HepG2 (cell line): ENCODE results near the gene SLC6A8. TPM values are rescaled to one million over a fixed set of nuclear protein-coding genes. Genes with fewer than 3 reads are reported as not detected.
"Not testable (repeated sequence)": the region's sequence is repeated elsewhere in the genome, so short reads cannot be mapped to it uniquely, and the experiment has no call there.

Experiments
- ATAC-seq: fragments of 200-7000 bp; cut with Tn5 transposase; 3 replicates; pipeline ENCODE4 v1.9.1; 2020; ENCODE audit warnings: mild to moderate bottlenecking, moderate library complexity
- BruUV-seq: library from RNA; stranded (reverse); fragments of 400-500 nt; replicated peaks from 2 replicates; lab custom pipeline; 2021; lab: Mats Ljungman, UMichigan
- CTCF ChIA-PET: fragments of 300-600 bp; formaldehyde crosslinking; extraction: SDS; loops from one replicate; lab custom pipeline; 2021; ENCODE audit warnings: low total read pairs, inconsistent platforms, low intra/inter-chr PET ratio; lab: Yijun Ruan, JAX
- POLR2A ChIA-PET: fragments of 350-600 bp; sonication (Branson Sonifier 250); formaldehyde crosslinking; loops from one replicate; lab custom pipeline; 2020; ENCODE audit warnings: antibody characterized with exemption, inconsistent platforms; lab: Yijun Ruan, JAX
- DNase-seq: peaks from one replicate; pipeline ENCODE4 v3.0.0-alpha.2; 2015; ENCODE audit warnings: low spot score
- FAIRE-seq: peaks from 3 replicates; lab custom pipeline; 2011; peaks lifted over from hg19 to GRCh38; lab: Jason Lieb, UNC
- H2AFZ ChIP-seq: one replicate; pipeline ENCODE4 v1.6.1; 2011; ENCODE audit warnings: low read length, inconsistent platforms
- H3K27ac ChIP-seq: fragments of 300-600 bp; 3 replicates; pipeline ENCODE4 v1.8.0; 2011; ENCODE audit warnings: mixed run types, mild to moderate bottlenecking, mixed read lengths, low read length, inconsistent platforms; ENCODE audit not compliant: insufficient read depth; ENCODE audit errors: extremely low read length
- H3K27me3 ChIP-seq, 2 experiments: fragments of 200-600 bp in 1 of 2; 2 replicates in 1 of 2; 3 replicates in 1 of 2; pipeline versions ENCODE4 v1.6.0 to v1.8.0; 2011; ENCODE audit warnings: low read length in 2 of 2, mild to moderate bottlenecking in 2 of 2, moderate library complexity in 2 of 2, inconsistent platforms in 1 of 2; ENCODE audit not compliant: insufficient read depth in 2 of 2, control insufficient read depth in 1 of 2
- H3K36me3 ChIP-seq, 2 experiments: fragments of 200-600 bp in 1 of 2; replicated peaks in 1 of 2; 2 replicates in 1 of 2; 3 replicates in 1 of 2; pipeline versions ENCODE4 v1.5.1 to v1.8.0; 2011; ENCODE audit warnings: low read length in 2 of 2, inconsistent platforms in 1 of 2; ENCODE audit not compliant: insufficient read depth in 2 of 2, control insufficient read depth in 1 of 2
- H3K4me1 ChIP-seq: 2 replicates; pipeline ENCODE4 v1.5.1; 2012; ENCODE audit warnings: low read length, inconsistent platforms; ENCODE audit not compliant: insufficient read depth
- H3K4me2 ChIP-seq: 2 replicates; pipeline ENCODE4 v1.6.0; 2011; ENCODE audit warnings: low read depth, low read length, inconsistent platforms
- H3K4me3 ChIP-seq, 3 experiments: fragments of 200-600 bp in 1 of 3; sonication (generic), shearing (Covaris generic) in 1 of 3; replicated peaks in 1 of 3; 2 replicates each; pipeline ENCODE4 v1.5.1; 2011 to 2016; ENCODE audit warnings: low read length in 3 of 3, inconsistent platforms in 2 of 3, low read depth in 2 of 3, mild to moderate bottlenecking in 2 of 3, control low read depth in 1 of 3, mixed read lengths in 1 of 3; ENCODE audit not compliant: insufficient read depth in 1 of 3
- H3K79me2 ChIP-seq: one replicate; pipeline ENCODE4 v1.6.1; 2011; ENCODE audit warnings: low read length, inconsistent platforms; ENCODE audit not compliant: insufficient read depth
- H3K9ac ChIP-seq: 2 replicates; pipeline ENCODE4 v1.6.0; 2011; ENCODE audit warnings: mild to moderate bottlenecking, low read depth, low read length, inconsistent platforms; ENCODE audit not compliant: insufficient read depth
- H3K9me3 ChIP-seq: 2 replicates; pipeline ENCODE4 v1.5.1; 2012; ENCODE audit warnings: mild to moderate bottlenecking, low read length
- H4K20me1 ChIP-seq: 2 replicates; pipeline ENCODE4 v1.6.0; 2011; ENCODE audit warnings: inconsistent platforms, mild to moderate bottlenecking, low read length, moderate library complexity; ENCODE audit not compliant: insufficient read depth
- RBFOX2 ChIP-seq: fragments of 200-400 bp; formaldehyde crosslinking; IDR thresholded peaks from 2 replicates; pipeline ENCODE4 v1.6.1; 2017; ENCODE audit warnings: low read depth, mild to moderate bottlenecking, low read length
- WGBS: methylation state at CpG from one replicate; pipeline ENCODE4 v1.1.6; 2017; ENCODE audit warnings: low lambda C conversion rate; 5-methylcytosine and 5-hydroxymethylcytosine counted together
- in situ Hi-C: cut with HindIII; loops from 2 replicates; pipeline ENCODE4 v1.10.0; 2017; ENCODE audit warnings: low pct_unique_long_range_greater_than_20kb; ENCODE audit not compliant: extremely low pct_ligation_motif_present
- intact Hi-C: fragments of 100-400 bp; cut with micrococcal nuclease; formaldehyde crosslinking; loops from one replicate; pipeline ENCODE4 v1.10.0; 2022; ENCODE audit not compliant: unreplicated experiment
- polyA plus RNA-seq, 8 experiments: library from polyadenylated mRNA; depleted of rRNA in 3 of 8; stranded (reverse) in 7 of 8; unstranded in 1 of 8; fragments of >200 nt; fragmentation: Illumina TruSeq in 4 of 8; extraction: Trizol in 4 of 8; gene quantifications; 2 replicates each; pipeline versions ENCODE4 v1.2.1 to v1.2.3, GENCODE V29; 2011 to 2016; ENCODE audit warnings: low read depth in 4 of 8, missing spikeins in 1 of 8, mixed read lengths in 1 of 8; ENCODE audit not compliant: insufficient read depth in 1 of 8
- total RNA-seq, 5 experiments: library from RNA; depleted of rRNA; stranded (reverse); fragments of >200 nt; fragmentation: Illumina TruSeq; extraction: Trizol; gene quantifications; 2 replicates each; pipeline ENCODE4 v1.2.3, GENCODE V29; 2016; ENCODE audit warnings: low read depth in 1 of 5
- TF ChIP-seq, protein P1 (sequence below): sonication (generic); formaldehyde crosslinking; IDR thresholded peaks from 2 replicates; pipeline ENCODE4 v1.4.0; 2020; ENCODE audit warnings: missing genetic modification reagents

The SLC6A8 gene
- total and polyA plus RNA-seq, 2 of the 13 experiments (the other 11 are each of a cell fraction or from before 2014, with no cell fraction given), result 13.9 to 176 TPM

DNA sequence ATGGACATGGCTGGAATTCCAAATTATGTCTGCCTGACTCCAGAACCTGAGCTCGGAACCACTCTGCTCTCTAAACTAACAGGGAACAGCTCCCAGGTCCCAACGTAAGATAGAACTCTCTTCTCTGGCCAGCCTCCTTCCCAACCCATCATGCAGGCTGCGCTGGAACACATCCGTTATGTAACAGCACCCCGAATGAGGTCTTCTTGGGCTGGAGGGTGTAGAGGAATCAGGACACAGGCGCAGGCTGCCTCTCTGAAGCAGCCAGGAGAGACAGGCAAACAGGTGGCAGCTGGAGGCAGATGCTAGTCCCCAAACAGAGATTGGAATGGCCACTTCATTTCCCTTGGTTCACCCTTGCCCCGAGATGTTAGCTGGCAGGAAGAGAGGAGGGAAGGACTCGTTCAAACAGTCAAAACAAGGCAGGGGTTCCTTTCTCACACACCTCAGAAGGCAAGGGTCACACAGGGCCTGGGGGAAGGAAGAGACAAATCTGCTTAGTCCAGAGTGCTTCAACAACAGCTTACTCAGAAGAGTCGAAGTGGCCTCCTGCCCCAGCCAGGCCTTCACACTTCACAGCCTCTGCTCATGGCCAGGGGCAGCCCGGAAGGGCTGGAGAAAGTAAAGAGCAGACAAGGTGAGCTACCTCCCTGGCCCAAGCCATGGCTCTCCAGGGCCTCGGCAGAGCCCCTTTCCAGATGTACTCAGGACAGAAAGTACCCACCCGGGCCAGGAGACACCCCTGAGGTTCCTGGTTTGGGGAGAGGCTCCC is 17.1 kb downstream of the SLC6A8 start:
- in situ Hi-C loops, H3K27me3 ChIP-seq, CTCF ChIA-PET, FAIRE-seq, H3K79me2 ChIP-seq, H3K27ac ChIP-seq, DNase-seq, intact Hi-C loops, H3K9ac ChIP-seq, H2AFZ ChIP-seq, H4K20me1 ChIP-seq, ATAC-seq, BruUV-seq, H3K4me1 ChIP-seq, H3K9me3 ChIP-seq, H3K4me2 ChIP-seq, H3K4me3 ChIP-seq: not testable (repeated sequence)
- POLR2A ChIA-PET, result interaction anchor here (1.0 kb wide), 1 partner anchor 22 kb away, joined by 3 read pairs; no protein-coding TSS in a partner anchor
- WGBS, result 95% methylated on average over 6 of the region's 12 CpGs
- H3K36me3 ChIP-seq, result peaks cover 5 to 13% of the 10 kb centered on the region in 2 experiments; a peak in 3 of 5 replicates

DNA sequence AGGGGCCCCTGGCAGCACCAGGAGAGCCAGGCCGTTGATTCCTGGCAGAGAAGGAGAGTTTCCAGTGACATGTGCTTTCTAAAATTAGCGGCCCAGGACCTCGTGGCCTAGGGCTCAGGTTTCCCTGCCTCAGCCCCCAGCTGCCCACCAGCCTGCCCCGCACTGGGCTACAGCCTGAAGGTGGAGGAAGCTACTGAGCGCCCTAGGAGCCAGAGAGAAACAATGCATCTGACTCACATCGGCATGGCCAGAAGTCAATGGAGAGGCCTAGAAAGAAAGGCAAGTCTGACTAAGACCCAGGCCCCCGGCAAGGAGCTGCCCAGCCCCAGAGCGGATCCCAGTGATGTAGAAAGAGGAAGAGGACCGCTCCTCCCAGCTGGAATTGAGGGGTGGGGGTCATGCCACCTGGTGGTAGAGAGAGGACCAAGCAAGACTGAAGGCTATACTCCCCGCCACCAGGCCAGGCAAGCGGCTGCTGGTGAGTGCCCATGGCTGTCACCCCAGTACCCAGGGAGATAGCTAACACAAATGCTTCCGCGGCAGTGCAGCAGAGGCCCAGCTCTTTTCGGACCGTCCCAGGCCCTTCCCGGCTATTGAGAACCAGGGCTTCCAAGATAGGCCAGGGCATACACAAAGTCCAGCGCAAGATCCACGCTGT is 17.8 kb downstream of the SLC6A8 start:
- H3K36me3 ChIP-seq, result peaks cover 5 to 14% of the 10 kb centered on the region in 2 experiments; a peak in 3 of 5 replicates
- H3K79me2 ChIP-seq, H3K4me2 ChIP-seq, H3K4me3 ChIP-seq, H3K27ac ChIP-seq, CTCF ChIA-PET, H3K4me1 ChIP-seq, in situ Hi-C loops, H2AFZ ChIP-seq: not testable (repeated sequence)
- WGBS, result 100% methylated on average over 5 of the region's 18 CpGs
- 0 out of 2 replicates have a peak, but pooled peaks have one; percentile 23 for TF ChIP-seq RBFOX2
- TF ChIP-seq, protein P1, sequence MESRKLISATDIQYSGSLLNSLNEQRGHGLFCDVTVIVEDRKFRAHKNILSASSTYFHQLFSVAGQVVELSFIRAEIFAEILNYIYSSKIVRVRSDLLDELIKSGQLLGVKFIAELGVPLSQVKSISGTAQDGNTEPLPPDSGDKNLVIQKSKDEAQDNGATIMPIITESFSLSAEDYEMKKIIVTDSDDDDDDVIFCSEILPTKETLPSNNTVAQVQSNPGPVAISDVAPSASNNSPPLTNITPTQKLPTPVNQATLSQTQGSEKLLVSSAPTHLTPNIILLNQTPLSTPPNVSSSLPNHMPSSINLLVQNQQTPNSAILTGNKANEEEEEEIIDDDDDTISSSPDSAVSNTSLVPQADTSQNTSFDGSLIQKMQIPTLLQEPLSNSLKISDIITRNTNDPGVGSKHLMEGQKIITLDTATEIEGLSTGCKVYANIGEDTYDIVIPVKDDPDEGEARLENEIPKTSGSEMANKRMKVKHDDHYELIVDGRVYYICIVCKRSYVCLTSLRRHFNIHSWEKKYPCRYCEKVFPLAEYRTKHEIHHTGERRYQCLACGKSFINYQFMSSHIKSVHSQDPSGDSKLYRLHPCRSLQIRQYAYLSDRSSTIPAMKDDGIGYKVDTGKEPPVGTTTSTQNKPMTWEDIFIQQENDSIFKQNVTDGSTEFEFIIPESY (CRISPR knock-in tag), result peak; percentile 71; the same call in 1 of the 2 replicates
- TF ChIP-seq, all 625 proteins: peak for 2; not testable (repeated sequence) for 623
- FAIRE-seq, H3K27me3 ChIP-seq, intact Hi-C loops, BruUV-seq, H4K20me1 ChIP-seq, H3K9me3 ChIP-seq, H3K9ac ChIP-seq, DNase-seq: not testable (repeated sequence)
- ATAC-seq, result peak; percentile 50
- POLR2A ChIA-PET, result interaction anchor here (1.0 kb wide), 1 partner anchor 21 kb away, joined by 3 read pairs; no protein-coding TSS in a partner anchor
